GM12864 (cell line): ENCODE measurements around the gene CPPED1.

ENCODE experiments used
- DNase-seq: peaks from one replicate; pipeline ENCODE4 v3.0.0-alpha.2; 2011; ENCODE audit warnings: low read depth
- H3K4me3 ChIP-seq: 2 replicates; pipeline ENCODE4 v1.5.1; 2011; ENCODE audit warnings: mild to moderate bottlenecking, low read depth, low read length, control low read depth
- TF ChIP-seq, protein P1 (sequence below): IDR thresholded peaks from 2 replicates; pipeline ENCODE4 v1.5.1; 2011; ENCODE audit warnings: low read depth, mild to moderate bottlenecking, moderate library complexity, low read length, control low read depth, inconsistent platforms; ENCODE audit errors: missing control alignments

The CPPED1 gene

DNA sequence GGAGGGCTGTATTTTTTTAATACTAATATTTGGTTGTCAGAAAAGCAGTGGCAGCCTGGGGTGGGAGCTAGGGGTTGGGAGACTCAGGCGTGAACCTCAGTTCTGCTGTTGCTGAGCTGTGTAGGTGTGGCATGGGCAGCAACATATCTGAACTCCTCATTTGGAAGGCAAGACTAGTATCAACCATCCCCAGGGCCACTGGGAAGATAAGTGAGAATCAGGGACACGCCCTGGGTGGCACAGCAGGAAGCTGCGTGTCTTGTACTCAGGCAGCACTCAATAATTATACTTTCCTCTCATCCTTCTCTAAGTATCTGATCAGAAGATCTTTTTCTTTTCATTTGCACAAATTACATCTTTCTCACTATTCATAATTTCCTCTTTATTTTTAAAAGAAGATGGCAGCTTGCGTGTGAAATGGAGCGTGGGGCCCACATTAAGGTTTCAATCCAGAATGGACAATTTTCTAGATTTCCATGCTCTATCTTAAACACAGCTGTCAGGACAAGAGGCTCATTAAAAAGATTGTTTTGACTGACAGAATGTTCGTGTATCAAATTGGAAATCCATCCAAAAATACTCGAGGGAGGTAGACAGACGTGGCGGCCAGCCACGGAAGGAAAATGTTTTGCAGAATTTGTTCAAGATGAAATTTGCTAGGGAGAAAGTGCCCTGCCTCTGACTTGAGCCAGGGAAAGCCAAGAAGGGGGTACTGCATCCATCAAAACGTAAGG lies 121.1 kb downstream of the CPPED1 start:
- TF ChIP-seq, protein P1, sequence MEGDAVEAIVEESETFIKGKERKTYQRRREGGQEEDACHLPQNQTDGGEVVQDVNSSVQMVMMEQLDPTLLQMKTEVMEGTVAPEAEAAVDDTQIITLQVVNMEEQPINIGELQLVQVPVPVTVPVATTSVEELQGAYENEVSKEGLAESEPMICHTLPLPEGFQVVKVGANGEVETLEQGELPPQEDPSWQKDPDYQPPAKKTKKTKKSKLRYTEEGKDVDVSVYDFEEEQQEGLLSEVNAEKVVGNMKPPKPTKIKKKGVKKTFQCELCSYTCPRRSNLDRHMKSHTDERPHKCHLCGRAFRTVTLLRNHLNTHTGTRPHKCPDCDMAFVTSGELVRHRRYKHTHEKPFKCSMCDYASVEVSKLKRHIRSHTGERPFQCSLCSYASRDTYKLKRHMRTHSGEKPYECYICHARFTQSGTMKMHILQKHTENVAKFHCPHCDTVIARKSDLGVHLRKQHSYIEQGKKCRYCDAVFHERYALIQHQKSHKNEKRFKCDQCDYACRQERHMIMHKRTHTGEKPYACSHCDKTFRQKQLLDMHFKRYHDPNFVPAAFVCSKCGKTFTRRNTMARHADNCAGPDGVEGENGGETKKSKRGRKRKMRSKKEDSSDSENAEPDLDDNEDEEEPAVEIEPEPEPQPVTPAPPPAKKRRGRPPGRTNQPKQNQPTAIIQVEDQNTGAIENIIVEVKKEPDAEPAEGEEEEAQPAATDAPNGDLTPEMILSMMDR, result no peak
- DNase-seq, result no peak
- no peak overlapping the region for H3K4me3 ChIP-seq

DNA sequence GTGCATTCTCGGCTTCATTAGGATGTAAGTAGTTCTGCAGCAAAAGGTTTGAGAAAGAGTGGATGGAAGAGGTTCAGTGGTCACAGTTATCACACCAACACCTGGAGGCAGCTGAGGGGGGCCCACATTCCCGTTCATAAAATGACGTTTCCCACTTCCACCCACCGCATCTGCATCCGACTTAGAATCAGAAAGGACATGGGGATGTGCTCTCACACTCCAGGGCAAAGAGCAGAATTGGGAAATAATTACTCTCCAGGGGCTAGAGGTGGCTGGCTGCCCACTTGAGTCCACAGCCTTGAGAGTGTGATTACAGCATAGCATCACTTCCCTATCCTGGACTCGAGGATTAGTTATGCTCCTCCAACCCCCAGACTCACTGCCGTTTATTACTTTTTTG lies 122.0 kb downstream of the CPPED1 start:
- TF ChIP-seq, protein P1, result no peak
- no peak for DNase-seq
- H3K4me3 ChIP-seq, result no peak overlapping the region

DNA sequence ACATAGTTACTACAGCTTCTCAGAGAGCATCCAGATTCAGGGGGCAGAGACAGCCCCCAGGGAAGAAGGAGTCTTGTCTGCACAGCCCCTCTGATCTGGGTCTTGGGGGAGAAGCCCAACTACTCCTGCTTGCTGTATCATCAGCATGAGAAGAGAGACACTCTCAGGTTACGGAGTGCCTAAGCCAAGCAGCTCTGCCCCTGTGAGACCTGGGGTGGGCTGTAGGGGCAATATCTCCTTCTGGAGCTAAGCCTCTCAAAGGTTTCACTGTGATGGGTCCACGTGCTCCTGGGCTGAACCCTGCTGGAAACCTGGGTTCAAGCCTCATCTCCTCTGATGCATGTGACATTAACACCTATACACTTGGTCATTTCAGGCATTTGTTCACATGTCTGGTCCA lies 123.2 kb downstream of the CPPED1 start:
- TF ChIP-seq, protein P1, result no peak
- no peak overlapping the region for H3K4me3 ChIP-seq
- no peak for DNase-seq

DNA sequence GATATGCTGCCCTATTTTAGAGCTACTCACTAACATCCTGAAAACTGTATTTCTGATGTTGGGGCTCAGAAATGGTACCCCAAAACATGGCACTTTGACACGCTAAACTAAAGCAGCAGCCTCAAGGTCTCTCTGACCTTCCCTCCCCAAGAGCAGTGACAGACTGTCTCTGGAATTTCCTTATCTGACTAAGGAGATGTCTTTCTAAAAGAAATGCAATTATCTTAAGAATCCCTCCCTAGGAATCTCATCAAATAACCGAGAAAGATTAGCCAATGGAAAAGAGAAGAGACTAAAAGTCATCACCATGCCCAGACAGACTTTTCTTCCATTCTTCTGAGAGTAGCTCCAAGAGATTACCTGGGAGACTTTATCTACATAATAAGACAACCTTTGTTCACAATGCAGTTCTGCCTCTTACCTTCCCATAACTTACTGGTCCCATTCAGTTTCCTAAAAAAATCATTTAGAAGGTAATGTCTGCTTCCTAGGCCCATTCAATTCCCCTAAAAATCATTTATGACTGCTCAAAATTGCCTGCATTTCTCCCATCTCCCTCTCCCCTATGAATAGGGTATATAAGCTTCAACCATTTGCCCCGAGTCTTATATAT lies 123.9 kb downstream of the CPPED1 start:
- no peak for DNase-seq
- H3K4me3 ChIP-seq, result no peak overlapping the region
- TF ChIP-seq, protein P1, result no peak

DNA sequence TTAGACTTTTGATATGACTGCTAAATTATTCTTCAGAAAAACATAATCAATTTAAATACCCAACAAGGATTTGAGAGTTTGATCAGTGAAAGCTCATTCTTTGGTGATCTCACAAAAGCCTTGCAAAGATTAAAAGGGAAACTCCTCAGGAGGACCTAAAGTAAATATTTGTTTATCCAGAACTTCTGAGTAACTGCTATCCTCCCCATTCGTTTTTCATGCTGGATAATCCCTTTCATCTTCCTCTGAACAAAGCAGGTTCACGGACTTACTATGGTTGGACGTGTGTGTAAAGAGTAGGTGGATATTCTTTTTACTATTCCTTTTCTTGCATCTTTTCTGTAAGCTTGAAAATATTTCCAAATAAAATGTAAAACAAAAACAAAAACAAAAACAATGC lies 124.7 kb downstream of the CPPED1 start:
- H3K4me3 ChIP-seq, result no peak overlapping the region
- TF ChIP-seq, protein P1, result no peak
- DNase-seq, result no peak

DNA sequence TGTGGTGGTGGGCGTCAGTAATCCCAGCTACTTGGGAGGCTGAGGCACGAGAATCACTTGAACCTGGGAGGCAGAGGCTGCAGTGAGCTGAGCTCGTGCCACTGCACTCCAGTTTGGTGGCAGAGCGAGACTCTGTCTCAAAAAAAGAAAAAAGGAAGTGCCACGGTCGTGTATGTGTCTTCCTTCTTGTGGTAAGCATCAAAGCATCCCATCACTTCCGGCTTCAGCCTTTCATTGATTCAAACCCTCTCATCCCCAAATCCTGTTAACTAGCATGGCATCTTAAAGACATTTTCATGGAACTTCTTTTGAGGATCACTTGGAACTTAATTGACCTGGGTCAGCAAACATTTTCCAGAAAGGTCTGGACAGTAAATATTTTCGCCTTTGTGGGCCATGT lies 126.2 kb downstream of the CPPED1 start:
- no peak overlapping the region for H3K4me3 ChIP-seq
- TF ChIP-seq, protein P1, result no peak
- DNase-seq, result no peak

DNA sequence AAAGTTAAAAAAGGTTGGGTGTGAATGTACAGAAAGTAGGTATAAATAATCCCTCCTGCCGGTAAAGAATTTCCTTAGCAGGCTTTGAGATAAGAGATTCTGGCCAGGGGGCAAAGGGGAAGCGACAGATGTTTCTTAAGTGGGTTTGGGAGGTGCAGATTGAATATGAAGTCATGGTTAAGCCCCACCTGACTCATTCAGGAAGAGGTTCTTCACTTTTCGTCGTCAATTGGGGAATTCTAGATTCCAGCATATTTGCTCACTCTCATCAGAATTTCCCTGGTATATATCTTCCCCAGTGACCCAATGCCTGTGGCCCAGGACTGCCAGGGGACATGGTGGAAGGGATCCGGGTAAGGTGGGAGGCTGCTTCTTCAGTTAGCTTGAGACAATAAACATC lies 127.8 kb downstream of the CPPED1 start:
- no peak overlapping the region for H3K4me3 ChIP-seq
- DNase-seq, result no peak
- TF ChIP-seq, protein P1, result no peak
